ENCODE results near the gene ADRA1B.
A peak's percentile ranks its signal among the peaks of the same experiment; 100 is the strongest.

ADRA1B gene

GRCh38 chr5:159915904-159916840, at the start of gene ADRA1B:
Gene ADRA1B (plus strand): TSS chr5:159916482. CDS start chr5:159916906, 424 bp downstream.
- FAIRE-seq (peak; percentile 53), DNase-seq (ENCODE audit: low spot score) (peak; percentile 81)

GRCh38 chr5:159873680-159874079, 42.6 kb upstream of the ADRA1B start:
- peak; percentile 37 for DNase-seq (ENCODE audit: low spot score)
- FAIRE-seq = no peak

GRCh38 chr5:159874263-159874662, 42.0 kb upstream of the ADRA1B start:
- DNase-seq (ENCODE audit: low spot score) = peak; percentile 72
- FAIRE-seq = no peak

GRCh38 chr5:159877016-159877415, 39.3 kb upstream of the ADRA1B start:
- FAIRE-seq (no peak), DNase-seq (ENCODE audit: low spot score) (no peak)

GRCh38 chr5:159877894-159878448, 38.3 kb upstream of the ADRA1B start:
- DNase-seq (ENCODE audit: low spot score) = no peak
- FAIRE-seq = no peak

GRCh38 chr5:159878988-159879471, 37.3 kb upstream of the ADRA1B start:
- DNase-seq (ENCODE audit: low spot score) (peak; percentile 89), FAIRE-seq (peak; percentile 37)

- DNase-seq (ENCODE audit: low spot score) = no peak
- FAIRE-seq = no peak
Measured at GRCh38 chr5:159880676-159881075, 35.6 kb upstream of the ADRA1B start.

GRCh38 chr5:159881967-159882366, 34.3 kb upstream of the ADRA1B start:
- DNase-seq (ENCODE audit: low spot score) (no peak), FAIRE-seq (no peak)

- DNase-seq (ENCODE audit: low spot score) (no peak), FAIRE-seq (no peak)
Measured at GRCh38 chr5:159883522-159883950, 32.7 kb upstream of the ADRA1B start.

- DNase-seq (ENCODE audit: low spot score) (no peak), FAIRE-seq (no peak)
Measured at GRCh38 chr5:159884917-159885620, 31.2 kb upstream of the ADRA1B start.

GRCh38 chr5:159886296-159886695, 30.0 kb upstream of the ADRA1B start:
- no peak for DNase-seq (ENCODE audit: low spot score)
- FAIRE-seq = no peak

GRCh38 chr5:159887050-159887449, 29.2 kb upstream of the ADRA1B start:
- FAIRE-seq (no peak), DNase-seq (ENCODE audit: low spot score) (no peak)

- FAIRE-seq = no peak
- DNase-seq (ENCODE audit: low spot score) = no peak
Measured at GRCh38 chr5:159888860-159889259, 27.4 kb upstream of the ADRA1B start.

GRCh38 chr5:159890141-159890540, 26.1 kb upstream of the ADRA1B start:
- FAIRE-seq = no peak

GRCh38 chr5:159891371-159891770, 24.9 kb upstream of the ADRA1B start:
- FAIRE-seq (no peak), DNase-seq (ENCODE audit: low spot score) (no peak)

More at GRCh38 chr5:159890141-159890540, 26.1 kb upstream of the ADRA1B start:
- DNase-seq (ENCODE audit: low spot score) = no peak

GRCh38 chr5:159893040-159893695, 23.1 kb upstream of the ADRA1B start:
- no peak for DNase-seq (ENCODE audit: low spot score)
- FAIRE-seq = no peak

- no peak for FAIRE-seq
Measured at GRCh38 chr5:159894149-159894720, 22.0 kb upstream of the ADRA1B start.

GRCh38 chr5:159897786-159898393, 18.4 kb upstream of the ADRA1B start:
- no peak for FAIRE-seq
- no peak for DNase-seq (ENCODE audit: low spot score)

More at GRCh38 chr5:159894149-159894720, 22.0 kb upstream of the ADRA1B start:
- DNase-seq (ENCODE audit: low spot score) = no peak

GRCh38 chr5:159899067-159900049, 16.9 kb upstream of the ADRA1B start:
- no peak for FAIRE-seq
- no peak for DNase-seq (ENCODE audit: low spot score)
